Neural crest cell (in vitro differentiated cells): ENCODE measurements around the gene RCOR1. TPM values are rescaled to one million over a fixed set of nuclear protein-coding genes. Genes with fewer than 3 reads are reported as not detected.

Experiments used
- DNase-seq: peaks from one replicate; pipeline ENCODE4 v3.0.0; 2021; ENCODE audit warnings: low read depth, mixed read lengths, low spot score
- H3K27ac Mint-ChIP-seq: one replicate; pipeline ENCODE4 v1.8.0; 2021; ENCODE audit warnings: mild to moderate bottlenecking, mixed read lengths; ENCODE audit not compliant: unreplicated experiment
- H3K27me3 Mint-ChIP-seq: 2 replicates; pipeline ENCODE4 v1.8.0; 2021; ENCODE audit warnings: low read depth, mild to moderate bottlenecking, mixed read lengths
- H3K36me3 Mint-ChIP-seq: 2 replicates; pipeline ENCODE4 v1.8.0; 2021; ENCODE audit warnings: low read depth, mild to moderate bottlenecking, mixed read lengths
- H3K4me1 Mint-ChIP-seq: 2 replicates; pipeline ENCODE4 v1.8.0; 2021; ENCODE audit warnings: mixed read lengths
- H3K4me3 Mint-ChIP-seq: one replicate; pipeline ENCODE4 v1.8.0; 2021; ENCODE audit warnings: mild to moderate bottlenecking, mixed read lengths
- H3K9me3 Mint-ChIP-seq: 2 replicates; pipeline ENCODE4 v1.8.0; 2021; ENCODE audit warnings: mixed read lengths
- total RNA-seq: library from RNA; stranded (reverse); gene quantifications from 2 replicates; pipeline ENCODE4 v1.2.1, GENCODE V29; 2021
- TF ChIP-seq, protein P1 (sequence below): fragments of 200-600 bp; sonication (generic); conservative IDR thresholded peaks from 2 replicates; pipeline ENCODE4 v1.5.0; 2021; ENCODE audit warnings: antibody characterized with exemption, mild to moderate bottlenecking

Gene RCOR1
- total RNA-seq, 1 donor from 2014 or later = 27.8 TPM

- DNase-seq = no peak
- H3K4me3 Mint-ChIP-seq = no peak overlapping the region
- H3K9me3 Mint-ChIP-seq = no peaks in the 10 kb centered on the region
- H3K27ac Mint-ChIP-seq = no peak overlapping the region
- TF ChIP-seq, protein P1, sequence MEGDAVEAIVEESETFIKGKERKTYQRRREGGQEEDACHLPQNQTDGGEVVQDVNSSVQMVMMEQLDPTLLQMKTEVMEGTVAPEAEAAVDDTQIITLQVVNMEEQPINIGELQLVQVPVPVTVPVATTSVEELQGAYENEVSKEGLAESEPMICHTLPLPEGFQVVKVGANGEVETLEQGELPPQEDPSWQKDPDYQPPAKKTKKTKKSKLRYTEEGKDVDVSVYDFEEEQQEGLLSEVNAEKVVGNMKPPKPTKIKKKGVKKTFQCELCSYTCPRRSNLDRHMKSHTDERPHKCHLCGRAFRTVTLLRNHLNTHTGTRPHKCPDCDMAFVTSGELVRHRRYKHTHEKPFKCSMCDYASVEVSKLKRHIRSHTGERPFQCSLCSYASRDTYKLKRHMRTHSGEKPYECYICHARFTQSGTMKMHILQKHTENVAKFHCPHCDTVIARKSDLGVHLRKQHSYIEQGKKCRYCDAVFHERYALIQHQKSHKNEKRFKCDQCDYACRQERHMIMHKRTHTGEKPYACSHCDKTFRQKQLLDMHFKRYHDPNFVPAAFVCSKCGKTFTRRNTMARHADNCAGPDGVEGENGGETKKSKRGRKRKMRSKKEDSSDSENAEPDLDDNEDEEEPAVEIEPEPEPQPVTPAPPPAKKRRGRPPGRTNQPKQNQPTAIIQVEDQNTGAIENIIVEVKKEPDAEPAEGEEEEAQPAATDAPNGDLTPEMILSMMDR = no peak
- peaks cover 4% of the 10 kb centered on the region for H3K36me3 Mint-ChIP-seq
- no peaks in the 10 kb centered on the region for H3K27me3 Mint-ChIP-seq
- peaks cover 34% of the 10 kb centered on the region for H3K4me1 Mint-ChIP-seq
Measured at GRCh38 chr14:102624666-102625065, 32.2 kb downstream of the RCOR1 start.

GRCh38 chr14:102625564-102626296 is 33.3 kb downstream of the RCOR1 start:
- no peak overlapping the region for H3K27ac Mint-ChIP-seq
- no peak for DNase-seq
- peaks cover 42% of the 10 kb centered on the region for H3K4me1 Mint-ChIP-seq
- no peaks in the 10 kb centered on the region for H3K9me3 Mint-ChIP-seq
- peaks cover 4% of the 10 kb centered on the region for H3K36me3 Mint-ChIP-seq
- TF ChIP-seq, protein P1 = no peak
- H3K4me3 Mint-ChIP-seq = no peak overlapping the region
- H3K27me3 Mint-ChIP-seq = no peaks in the 10 kb centered on the region

DNA sequence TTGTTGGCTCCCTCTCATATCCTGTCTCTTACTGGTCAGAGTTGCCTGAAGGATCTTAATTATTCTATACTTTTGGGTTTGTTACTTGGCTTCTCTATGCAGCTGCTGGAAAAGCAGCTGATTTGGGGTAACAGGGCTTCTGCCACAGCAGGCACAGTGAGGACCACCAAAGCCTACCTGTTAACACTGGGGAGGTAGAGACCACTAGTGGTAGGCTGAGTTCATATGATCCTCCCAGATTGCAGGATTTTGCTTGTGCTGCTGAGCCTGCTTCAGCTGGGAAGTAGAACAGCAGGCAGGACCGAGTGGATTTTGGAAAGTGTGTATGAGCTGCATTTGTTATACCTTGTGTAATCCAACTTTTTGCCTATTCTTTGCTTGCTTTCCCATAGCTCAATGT is 34.1 kb downstream of the RCOR1 start:
- peaks cover 36% of the 10 kb centered on the region for H3K4me1 Mint-ChIP-seq
- H3K27ac Mint-ChIP-seq = no peak overlapping the region
- no peaks in the 10 kb centered on the region for H3K9me3 Mint-ChIP-seq
- no peak for DNase-seq
- no peak overlapping the region for H3K4me3 Mint-ChIP-seq
- peaks cover 4% of the 10 kb centered on the region for H3K36me3 Mint-ChIP-seq
- TF ChIP-seq, protein P1 = no peak
- no peaks in the 10 kb centered on the region for H3K27me3 Mint-ChIP-seq

DNA sequence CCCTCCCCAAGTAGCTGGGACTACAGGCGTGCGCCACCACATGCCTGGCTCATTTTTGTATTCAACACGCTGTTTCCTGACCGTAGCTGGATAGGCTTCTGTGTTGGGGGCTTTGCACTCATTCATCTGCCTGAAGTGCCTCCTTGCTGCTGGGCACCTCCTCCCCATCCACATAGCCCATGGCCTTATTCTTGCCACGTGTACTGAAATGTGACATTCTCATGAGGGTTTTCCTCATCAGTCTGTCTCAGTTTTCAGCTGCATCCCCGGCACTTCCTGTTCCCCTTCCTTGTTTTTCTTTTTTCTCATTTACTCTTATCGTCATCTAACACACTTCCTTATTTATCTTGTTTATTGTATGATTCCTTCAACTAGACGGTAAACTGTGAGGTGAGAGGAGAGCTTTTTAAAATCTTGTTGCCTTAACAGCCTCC is 36.6 kb downstream of the RCOR1 start:
- Mint-ChIP-seq H3K9me3 (no peaks in the 10 kb centered on the region), H3K36me3 (peaks cover 4% of the 10 kb centered on the region), H3K4me3 (no peak overlapping the region), H3K27me3 (no peaks in the 10 kb centered on the region), H3K27ac (no peak overlapping the region), H3K4me1 (peaks cover 22% of the 10 kb centered on the region)
- TF ChIP-seq, protein P1 = no peak
- no peak for DNase-seq

- H3K36me3 Mint-ChIP-seq = peaks cover 4% of the 10 kb centered on the region
- peaks cover 22% of the 10 kb centered on the region for H3K4me1 Mint-ChIP-seq
- TF ChIP-seq, protein P1 = no peak
- no peak for DNase-seq
- no peaks in the 10 kb centered on the region for H3K9me3 Mint-ChIP-seq
- no peak overlapping the region for H3K4me3 Mint-ChIP-seq
- H3K27ac Mint-ChIP-seq = no peak overlapping the region
- H3K27me3 Mint-ChIP-seq = no peaks in the 10 kb centered on the region
Measured at GRCh38 chr14:102629808-102630350, 37.4 kb downstream of the RCOR1 start.
